HG02970 (cell line): ENCODE data around the gene LPAR2.
A peak's percentile ranks its signal among the peaks of the same experiment; 100 is the strongest.

ENCODE experiments used
- ATAC-seq: cut with Tn5 transposase; IDR thresholded peaks from one replicate; pipeline ENCODE4 v1.9.1; 2021; ENCODE audit warnings: mild to moderate bottlenecking, moderate library complexity, moderate number of reproducible peaks; ENCODE audit not compliant: unreplicated experiment, low FRiP score

The LPAR2 gene

DNA sequence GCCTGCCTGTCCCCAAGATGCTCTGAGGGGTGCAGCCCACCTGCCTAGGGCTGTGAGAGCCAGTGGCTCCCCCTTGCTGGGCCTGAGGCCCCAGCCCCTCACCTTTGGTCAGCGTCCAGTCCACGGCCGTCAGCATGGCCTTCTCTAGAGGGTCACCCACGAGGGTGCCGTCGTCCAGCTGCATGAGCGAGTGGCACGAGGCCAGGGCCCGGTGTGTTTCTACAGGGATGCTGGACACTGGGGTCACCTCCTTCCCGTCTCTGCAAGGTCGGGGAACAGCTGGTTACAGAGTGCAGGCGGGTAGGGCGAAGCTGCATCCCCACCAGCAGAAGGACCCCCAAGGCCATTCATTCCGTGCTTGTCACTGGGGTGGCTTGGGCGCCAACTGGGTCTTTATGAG lies 26.4 kb upstream of the LPAR2 start:
- ATAC-seq = no peak

DNA sequence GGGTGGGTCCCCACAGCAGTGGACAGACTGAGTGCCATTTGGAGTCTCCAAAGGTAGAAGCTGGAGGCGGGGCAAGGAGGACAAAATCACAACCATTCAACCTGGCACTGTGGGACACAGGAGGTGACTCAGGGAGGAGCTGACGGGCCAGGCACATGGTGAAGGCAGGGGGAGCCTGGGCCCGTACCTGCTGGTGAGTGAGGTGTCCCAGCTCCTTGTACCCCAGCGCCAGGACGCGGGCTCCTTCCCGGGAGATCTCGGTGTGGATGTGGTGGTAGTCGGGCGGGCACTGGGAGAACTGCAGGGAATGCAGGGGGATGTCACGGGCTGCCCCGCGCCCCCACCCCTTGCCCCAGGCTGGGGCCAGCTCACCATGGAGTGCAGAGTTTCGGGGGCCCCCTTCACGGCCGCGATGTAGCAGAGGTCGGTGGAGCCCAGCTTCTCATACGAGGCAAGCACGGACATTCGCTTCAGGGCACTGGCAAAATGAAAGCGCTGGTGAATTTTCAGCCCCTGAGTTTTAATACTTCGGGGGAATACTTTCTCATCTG lies 25.7 kb upstream of the LPAR2 start:
- no peak for ATAC-seq

DNA sequence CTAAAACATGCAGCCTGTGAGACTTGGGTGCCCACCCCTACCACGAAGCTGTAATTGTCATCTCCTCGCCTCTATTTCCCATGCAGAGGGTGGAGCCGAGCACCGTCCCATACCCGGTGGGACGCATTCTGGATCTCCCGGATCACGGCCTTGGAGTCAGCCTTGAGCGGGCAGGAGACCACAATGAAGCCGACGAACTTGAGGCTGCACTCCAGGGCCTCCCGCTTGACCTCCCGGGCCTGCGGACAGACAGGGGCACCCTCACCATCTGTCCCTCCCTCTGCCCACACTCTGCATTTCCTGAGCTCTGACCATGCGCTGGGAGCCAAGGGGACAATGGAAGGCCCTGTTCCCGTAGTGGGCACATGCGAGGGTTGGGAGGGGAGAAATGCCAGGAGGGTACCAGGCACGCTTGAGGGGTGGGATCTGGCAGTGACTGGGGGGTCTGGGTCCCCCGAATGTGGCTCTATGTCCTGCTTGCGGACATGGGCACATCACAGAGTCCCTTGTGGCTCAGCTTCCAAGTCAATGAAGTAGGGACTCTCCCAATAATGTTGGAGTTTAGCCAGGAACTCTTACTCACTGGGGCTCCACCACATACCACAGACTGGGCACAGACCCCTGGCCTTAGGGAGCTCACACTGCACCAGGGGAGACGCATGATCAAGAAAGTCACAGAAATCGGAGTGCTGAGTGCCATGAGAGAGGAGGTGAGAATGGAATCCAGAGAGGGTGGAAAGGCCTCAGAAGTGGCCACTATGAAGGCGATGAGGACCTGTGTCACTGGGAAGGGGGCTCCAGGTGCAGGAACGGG lies 24.7 kb upstream of the LPAR2 start:
- ATAC-seq = no peak

DNA sequence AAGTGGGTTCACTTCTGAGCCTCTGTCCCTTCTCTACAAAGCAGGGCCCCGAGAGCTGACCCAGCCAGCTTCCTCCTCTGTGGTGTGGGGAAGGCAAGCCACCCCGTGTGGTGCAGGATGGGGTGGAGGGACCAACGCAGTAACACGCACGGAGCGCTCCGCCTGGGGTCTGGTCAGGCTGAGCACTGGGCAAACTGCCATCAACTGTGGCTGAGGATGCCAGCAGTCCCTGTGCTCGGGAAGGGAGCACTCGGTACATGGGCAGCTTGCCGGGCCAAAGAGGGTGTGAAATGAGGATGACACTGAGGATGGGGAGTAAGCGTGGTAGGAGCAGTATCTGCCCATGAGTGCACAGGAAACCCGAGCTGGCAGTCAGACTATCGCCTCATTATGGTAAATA lies 23.1 kb upstream of the LPAR2 start:
- ATAC-seq = no peak

DNA sequence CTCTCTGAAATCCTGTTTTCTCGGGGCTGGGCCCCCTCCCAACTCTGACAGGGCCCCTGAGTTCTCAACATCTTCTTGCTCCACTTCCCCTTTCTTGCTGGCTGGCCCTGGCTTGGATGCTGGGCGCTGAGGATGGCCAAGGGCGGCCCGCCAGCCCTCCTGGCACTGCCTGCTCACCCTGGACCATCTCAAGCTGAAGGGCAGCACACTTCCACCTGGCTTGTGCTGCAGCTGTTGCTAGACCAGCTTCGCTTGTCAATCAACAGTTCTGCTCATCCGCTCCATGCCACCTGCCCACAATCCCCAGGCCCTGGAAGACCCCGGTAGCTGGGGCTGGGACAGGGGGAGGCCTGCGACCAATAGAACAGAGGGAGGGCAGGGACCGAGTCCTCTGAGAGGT lies 22.3 kb upstream of the LPAR2 start:
- ATAC-seq = no peak

DNA sequence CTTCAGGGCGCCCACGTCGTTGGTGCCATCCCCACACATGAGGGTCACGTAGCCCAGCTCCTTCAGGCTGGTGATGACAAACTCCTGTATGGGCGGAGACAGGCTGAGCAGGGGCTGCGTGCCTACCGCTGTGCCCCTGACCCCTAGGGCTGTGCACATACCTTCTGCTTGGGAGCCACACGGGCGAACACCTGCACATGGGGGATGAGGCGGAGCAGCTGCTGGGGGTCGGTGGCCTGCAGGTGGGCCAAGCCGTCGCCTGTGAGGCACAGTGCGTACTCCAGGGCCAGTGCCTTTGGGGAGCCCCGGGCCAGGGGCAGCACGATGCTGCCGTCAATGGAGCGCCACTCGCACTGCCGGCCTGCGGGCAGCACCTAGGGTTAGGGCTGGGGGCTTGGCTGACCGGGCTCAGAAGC lies 21.6 kb upstream of the LPAR2 start:
- no peak for ATAC-seq

DNA sequence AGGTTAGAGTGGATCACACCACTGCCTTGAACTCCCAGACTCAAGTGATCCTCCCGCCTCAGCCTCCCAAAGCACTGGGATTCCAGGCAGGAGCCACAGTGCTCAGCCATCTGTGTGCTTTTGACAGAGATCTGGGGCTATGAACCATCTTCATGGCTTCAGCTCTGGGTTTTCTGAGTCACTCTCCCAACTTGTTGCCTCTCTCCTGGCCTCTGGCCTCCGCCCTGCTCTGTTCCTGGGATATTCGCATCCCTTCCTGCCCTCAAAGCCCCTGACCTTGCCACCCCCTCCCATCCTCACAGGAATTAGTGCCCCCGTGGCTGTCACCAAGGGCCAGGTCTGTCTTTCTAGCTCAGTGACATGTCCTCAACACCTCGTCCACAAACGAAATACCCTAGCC lies 21.1 kb upstream of the LPAR2 start:
- no peak for ATAC-seq

DNA sequence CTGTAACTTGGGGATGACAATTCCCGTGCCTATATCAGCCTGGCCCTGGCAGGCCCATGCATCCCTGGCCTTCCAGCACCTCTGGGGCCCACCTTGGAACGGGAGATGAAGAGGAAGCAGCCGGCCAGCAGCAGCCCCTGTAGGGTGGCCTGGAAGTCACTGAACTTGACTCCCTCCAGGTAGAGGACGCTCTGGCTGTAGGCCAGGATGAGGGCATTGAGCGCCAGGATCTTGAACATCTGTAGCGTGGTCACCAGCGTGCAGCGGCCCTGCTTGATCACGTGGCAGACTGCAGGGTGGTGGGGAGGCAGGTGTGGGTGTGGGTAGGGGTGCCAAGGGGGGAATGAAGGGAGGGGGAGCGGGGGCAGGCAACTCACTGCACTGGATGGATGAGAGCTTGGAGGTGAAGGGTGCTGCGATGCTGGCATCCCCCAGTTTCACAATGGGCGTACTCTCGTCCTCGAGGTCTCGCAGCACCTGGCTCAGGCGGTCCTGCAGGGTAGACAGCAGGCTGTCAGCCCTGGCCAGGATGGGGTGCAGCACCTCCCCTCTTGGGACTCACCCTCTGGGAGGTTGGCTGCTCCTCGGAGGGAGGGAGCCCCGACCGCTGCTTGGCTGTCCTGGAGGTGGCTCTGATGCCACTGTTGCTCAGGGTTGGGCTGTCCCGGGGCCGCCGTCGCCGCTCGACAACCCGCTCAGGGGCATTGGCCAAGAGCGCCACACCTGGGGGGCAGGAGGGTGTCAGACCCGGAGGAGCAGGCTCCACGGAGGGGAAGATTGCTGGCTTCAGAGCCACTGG lies 19.2 kb upstream of the LPAR2 start:
- no peak for ATAC-seq

DNA sequence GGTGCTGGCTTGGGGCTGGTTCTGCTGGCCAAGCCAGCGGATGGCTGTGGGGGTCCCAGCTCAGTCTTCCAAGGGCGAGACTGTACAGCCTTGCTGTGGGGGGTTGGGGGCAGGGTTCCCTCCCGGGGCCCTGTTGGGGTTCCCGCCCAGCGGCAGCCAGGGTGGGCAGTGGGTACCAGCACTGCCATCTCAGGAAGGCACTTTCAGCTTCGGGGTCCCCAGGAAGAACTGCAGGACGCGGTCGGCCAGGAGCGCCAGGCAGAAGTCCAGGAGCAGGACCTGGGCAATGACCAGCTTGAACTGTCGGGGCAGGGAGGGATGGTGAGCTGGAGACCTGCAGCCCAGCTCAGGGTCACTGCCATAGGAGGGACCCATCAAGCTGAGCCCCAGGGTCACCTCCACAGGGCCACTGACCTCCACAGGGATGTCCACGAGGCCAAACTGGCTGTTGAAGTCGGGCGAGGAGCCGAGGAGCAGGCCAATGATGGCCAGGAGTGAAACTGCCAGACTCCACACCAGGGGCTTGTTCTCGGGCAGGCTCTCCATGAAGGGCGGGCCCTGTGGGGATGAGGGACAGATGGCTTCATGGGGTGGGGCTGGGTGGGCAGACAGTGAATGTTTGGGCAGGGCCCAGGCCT lies 17.3 kb upstream of the LPAR2 start:
- ATAC-seq = no peak

DNA sequence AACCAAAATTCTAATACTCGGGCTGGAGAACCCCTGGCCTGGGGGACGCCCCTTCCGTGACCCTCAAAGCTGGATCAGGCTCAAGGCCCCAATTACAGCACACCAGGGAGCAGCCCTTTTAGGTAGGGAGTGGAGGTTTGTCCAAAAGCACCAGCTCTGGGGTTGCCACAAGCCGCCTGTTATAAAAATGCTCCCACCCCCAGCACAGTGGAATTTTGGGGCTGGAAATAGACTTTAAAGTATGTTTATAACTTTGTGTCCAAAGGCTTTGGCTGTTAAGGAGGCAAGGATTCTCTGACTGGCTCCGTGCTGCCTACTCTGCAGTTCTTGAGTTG lies 16.0 kb upstream of the LPAR2 start:
- no peak for ATAC-seq

DNA sequence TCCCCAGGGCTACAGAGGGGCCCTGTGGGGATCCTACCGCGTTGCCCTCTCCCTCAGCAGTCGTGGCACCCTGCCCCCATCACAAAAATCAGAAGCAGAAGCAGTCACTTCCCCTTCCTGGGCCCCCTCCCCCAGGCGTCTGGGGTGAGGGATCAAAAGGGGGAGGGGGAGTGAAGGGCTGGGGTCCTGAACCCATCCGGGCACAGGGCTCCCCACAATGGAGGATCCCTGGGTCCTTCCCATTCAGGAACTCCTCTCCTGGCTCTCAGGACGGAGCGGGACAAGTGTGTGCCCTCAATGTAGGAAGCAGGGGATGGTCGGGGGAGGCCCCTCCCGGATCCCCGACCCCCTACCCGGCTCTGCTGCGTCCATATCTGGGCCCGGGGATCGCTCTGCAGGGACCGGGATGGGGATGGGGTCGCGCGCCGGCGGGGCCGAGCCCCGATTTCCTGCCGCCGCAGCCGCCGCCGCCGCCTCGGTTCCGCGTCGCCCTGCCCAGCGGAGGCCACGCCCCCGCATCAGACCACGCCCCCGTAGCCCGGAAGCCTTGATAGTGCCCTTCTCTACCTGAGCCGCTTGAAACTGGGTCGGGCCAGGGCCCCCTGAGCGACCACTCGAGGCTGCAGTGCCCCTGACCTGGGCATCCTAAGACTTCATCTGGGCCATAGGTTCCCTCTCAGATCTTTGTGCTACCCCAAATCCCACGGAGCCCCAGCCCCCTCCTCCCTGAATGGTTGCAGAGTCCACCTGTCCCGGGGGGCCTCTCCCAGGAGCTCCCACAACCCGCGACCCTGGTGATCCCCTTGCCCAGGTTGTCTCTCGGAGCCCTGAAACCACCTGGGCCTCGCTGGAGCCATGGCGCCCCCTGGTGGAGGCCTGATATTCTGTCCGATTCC lies 15.4 kb upstream of the LPAR2 start, which contains the start of gene GMIP:
Gene GMIP (minus strand): TSS at position 500 of the 896 bp plus-strand sequence. CDS start 128 bp downstream, at position 372.
- ATAC-seq = peak; percentile 70

DNA sequence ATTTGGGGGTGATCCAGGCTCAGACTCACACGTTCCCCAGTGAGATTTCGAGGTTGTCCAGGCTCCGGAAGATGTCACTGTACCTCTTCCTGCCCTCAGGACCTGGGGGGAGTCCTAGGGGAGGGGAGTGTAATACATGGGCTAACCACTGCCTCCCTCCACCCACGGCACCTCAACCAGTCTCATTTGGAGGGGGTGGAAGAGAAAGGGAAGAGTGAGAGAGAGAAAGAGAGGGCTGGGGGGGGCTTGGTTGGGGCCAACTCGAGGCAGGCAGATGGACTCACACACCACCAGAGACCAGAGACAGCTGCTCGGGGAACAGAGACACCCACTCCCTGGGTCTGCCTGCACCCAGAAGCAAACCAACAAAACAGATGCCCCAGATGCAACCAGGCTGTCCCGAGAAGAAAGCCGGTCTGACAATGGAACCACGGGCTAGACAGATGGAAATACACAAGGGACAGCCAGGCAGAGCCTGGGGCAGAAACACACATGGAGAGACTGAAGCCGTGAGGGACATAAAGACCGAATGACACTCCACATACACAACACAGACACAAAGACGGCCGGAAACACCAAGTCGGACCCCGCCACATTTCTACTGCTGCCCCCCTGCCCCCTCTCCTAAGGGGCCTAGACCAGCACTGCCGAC lies 14.6 kb upstream of the LPAR2 start:
- ATAC-seq = no peak

DNA sequence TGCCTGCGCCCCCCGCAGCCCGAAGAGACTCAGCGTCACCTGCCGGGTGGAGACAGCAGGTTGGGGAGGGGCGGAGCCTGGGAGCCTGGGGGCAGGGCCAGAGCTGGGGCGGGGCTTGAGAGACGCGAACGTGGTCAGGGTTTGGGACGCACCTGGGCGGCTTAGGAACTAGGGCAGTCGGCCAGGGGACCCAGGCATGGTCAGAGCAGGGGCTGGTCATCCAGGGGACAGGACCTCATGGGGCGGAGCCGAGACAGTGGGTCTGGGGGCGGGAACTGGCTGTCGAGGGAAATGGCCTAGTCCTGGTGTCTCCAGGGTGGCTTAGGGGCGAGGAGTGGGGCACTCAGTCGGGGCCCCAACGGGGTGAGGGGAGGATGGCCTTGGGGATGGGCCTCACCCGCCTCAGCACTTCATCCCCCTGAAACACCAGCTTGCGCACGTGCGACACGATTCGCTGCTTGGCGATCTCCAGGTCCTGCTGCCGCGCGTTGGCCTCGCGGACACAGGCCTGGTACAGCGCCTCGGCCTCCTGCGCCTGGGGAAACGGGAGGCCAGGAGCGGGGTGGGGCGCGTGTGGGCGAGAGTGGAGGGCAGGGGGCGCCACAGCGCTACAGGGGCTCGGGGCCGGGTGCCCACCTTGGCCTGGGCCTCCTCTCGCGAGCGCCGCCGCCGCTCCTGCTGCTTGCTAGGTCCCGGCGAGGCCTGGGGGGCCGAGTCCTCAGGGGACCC lies 9.7 kb upstream of the LPAR2 start:
- no peak for ATAC-seq

DNA sequence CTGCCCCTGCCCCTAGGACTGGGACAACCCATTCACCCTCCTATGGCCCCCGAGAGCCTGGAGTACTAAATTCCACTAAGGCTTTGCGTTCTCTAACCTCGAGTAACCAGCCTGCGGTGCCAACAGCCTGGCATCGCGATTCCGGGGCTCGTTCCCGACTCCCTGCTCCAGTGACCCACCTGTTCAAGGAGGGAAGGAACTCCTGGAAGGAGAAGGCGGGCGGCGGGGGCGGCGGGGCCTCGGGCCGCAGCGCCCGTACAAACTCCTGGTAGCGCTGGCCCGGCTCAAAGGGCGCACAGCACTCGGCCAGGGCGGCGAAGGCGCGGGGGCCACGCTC lies 9.1 kb upstream of the LPAR2 start:
- ATAC-seq = no peak

DNA sequence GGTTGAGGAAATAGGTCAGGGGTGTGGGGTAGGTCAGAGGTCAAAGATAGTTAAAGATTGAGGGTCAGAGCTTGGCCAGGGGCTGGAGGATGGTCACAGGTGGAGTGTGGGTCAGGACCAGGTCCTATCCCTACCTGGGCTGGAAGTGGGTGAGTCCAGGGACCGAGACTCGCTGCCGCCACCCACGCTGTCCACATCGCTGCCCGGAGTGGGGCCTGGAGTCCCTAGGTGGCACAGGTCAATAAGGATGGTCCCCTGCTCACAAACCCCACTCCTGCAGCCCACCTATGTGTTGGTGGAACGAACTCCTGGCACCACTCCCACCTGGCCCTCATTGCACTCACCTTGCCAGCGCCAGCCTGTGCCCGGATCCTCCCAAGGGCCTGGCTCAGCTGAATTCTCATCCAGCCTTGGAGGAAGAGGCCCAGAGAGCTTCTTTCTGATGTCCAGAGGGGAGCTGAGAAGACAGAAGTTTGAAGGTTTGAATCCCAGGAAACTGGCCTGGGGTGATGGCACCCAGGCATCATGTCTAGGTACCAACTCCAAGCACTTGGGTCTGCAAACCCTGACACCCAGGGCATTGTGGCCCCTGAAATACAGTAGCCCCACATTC lies 8.7 kb upstream of the LPAR2 start:
- ATAC-seq = no peak

DNA sequence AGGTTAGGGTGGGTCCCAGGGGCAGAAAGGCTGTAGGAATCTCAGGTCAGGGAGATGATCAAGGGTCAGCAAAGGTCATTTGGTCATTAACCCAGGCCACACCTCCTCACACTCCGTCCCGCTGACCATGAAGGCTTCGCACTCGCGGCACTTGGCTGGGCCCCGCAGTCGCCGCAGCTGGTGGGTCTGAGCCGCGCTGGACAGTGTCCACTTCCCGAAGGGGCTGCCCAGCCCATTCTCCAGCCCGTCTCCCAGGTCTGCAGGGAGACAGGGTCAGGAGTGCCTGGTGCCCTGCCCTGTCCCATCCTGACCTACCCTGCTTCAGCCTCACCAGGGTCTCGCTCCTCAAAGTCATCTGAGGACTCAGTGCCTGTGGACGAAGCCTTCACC lies 7.3 kb upstream of the LPAR2 start:
- ATAC-seq = no peak

DNA sequence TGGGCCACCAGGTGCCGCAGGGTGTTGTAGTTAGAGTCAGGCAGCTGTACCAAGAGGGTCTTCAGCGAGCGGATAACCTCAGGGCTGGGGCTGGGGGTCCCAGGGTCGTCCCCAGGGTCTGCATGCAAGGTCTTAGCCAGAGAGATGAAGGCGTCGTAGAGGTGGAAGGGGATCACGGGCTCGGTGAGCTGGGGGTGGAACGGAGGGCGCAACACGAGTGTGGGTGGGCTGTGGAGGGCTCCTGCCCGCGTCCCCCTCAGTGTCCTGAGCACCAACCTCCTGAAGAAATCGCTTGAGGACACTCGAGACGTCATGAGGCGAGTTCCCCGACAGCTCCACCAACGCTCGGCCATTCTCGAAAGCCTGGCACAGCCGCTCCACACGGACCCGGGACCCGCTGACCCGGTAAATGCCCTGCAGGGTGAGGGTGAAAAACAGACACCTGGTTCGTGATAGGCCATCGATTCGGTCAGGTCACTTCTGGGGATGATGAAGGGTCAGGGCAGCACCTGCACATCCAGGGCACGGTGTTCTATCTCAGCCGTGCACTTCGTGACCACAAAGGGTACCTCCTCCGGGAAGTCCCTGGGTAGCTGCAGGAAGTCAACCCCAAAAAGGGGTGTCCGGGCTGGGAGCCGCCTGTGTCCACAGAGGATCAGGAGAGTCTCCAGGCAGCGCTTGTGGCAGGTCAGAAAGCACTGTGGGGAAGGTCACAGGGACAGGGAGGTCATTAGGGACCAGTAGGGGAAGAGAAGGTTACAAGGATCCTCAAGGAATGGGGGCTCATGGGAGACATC lies 6.7 kb upstream of the LPAR2 start:
- ATAC-seq = no peak
